GM23338 (cell line): ENCODE measurements around the gene TMEM52. TPM values are rescaled to one million over a fixed set of nuclear protein-coding genes. Genes with fewer than 3 reads are reported as not detected.

Experiments used
- ATAC-seq: fragments of 200-7000 bp; cut with Tn5 transposase; 3 replicates; pipeline ENCODE4 v1.9.1; 2020
- DNase-seq: peaks from one replicate; pipeline ENCODE4 v3.0.0-alpha.2; 2015; ENCODE audit warnings: low spot score
- H2AFZ ChIP-seq: fragments of 200-600 bp; sonication (generic); 2 replicates; pipeline ENCODE4 v1.8.0; 2016; ENCODE audit warnings: antibody characterized with exemption, mild to moderate bottlenecking, moderate library complexity
- H3F3A ChIP-seq: fragments of 200-600 bp; sonication (generic); replicated peaks from 2 replicates; pipeline ENCODE4 v1.8.0; 2017; ENCODE audit warnings: antibody characterized with exemption, mixed run types, low read depth
- H3K27ac ChIP-seq: fragments of 200-600 bp; sonication (generic); 2 replicates; pipeline ENCODE4 v1.6.1; 2016; ENCODE audit warnings: low read depth
- H3K27me3 ChIP-seq: fragments of 200-600 bp; sonication (generic); 2 replicates; pipeline ENCODE4 v1.8.0; 2016; ENCODE audit warnings: mild to moderate bottlenecking, mixed run types, moderate library complexity; ENCODE audit not compliant: insufficient read depth
- H3K36me3 ChIP-seq: fragments of 200-600 bp; sonication (generic); 2 replicates; pipeline ENCODE4 v1.8.0; 2016; ENCODE audit warnings: mild to moderate bottlenecking; ENCODE audit not compliant: insufficient read depth
- H3K4me1 ChIP-seq: fragments of 200-600 bp; sonication (generic); 2 replicates; pipeline ENCODE4 v1.8.0; 2016; ENCODE audit warnings: mild to moderate bottlenecking, moderate library complexity; ENCODE audit not compliant: insufficient read depth
- H3K4me2 ChIP-seq: fragments of 200-600 bp; sonication (generic); 2 replicates; pipeline ENCODE4 v1.7.1; 2017; ENCODE audit warnings: mixed run types
- H3K4me3 ChIP-seq: fragments of 200-600 bp; sonication (generic); 2 replicates; pipeline ENCODE4 v1.6.1; 2016; ENCODE audit warnings: mixed run types
- H3K79me2 ChIP-seq: fragments of 200-600 bp; sonication (generic); replicated peaks from 2 replicates; pipeline ENCODE4 v1.8.0; 2017; ENCODE audit warnings: mild to moderate bottlenecking; ENCODE audit not compliant: insufficient read depth
- H3K9me2 ChIP-seq: fragments of 200-600 bp; sonication (generic); 2 replicates; pipeline ENCODE4 v1.8.0; 2017; ENCODE audit not compliant: insufficient read depth
- H4K20me1 ChIP-seq: fragments of 200-600 bp; sonication (generic); replicated peaks from 2 replicates; pipeline ENCODE4 v1.8.0; 2017; ENCODE audit warnings: mild to moderate bottlenecking; ENCODE audit not compliant: insufficient read depth
- H3K27ac Mint-ChIP-seq: 2 replicates; pipeline ENCODE4 v1.8.0; 2020; ENCODE audit warnings: inconsistent platforms, mild to moderate bottlenecking, moderate library complexity, mixed read lengths
- H3K27me3 Mint-ChIP-seq: 3 replicates; pipeline ENCODE4 v1.8.0; 2022; ENCODE audit warnings: low read depth, mild to moderate bottlenecking, moderate library complexity, mixed read lengths, inconsistent platforms; ENCODE audit not compliant: insufficient read depth, poor library complexity
- H3K36me3 Mint-ChIP-seq: 3 replicates; pipeline ENCODE4 v1.8.0; 2021; ENCODE audit warnings: low read depth, mild to moderate bottlenecking, inconsistent platforms, moderate library complexity, mixed read lengths
- H3K4me1 Mint-ChIP-seq: 3 replicates; pipeline ENCODE4 v1.8.0; 2020; ENCODE audit warnings: mild to moderate bottlenecking, inconsistent platforms, mixed read lengths
- H3K4me3 Mint-ChIP-seq: 3 replicates; pipeline ENCODE4 v1.8.0; 2021; ENCODE audit warnings: moderate library complexity, mild to moderate bottlenecking, inconsistent platforms, mixed read lengths
- H3K9me3 Mint-ChIP-seq: 3 replicates; pipeline ENCODE4 v1.8.0; 2020; ENCODE audit warnings: moderate library complexity, mild to moderate bottlenecking, inconsistent platforms, mixed read lengths
- CREB1 ChIP-seq: fragments of 250-450 bp; sonication (Bioruptor Pico); IDR thresholded peaks from 2 replicates; pipeline ENCODE4 v1.5.0; 2020; ENCODE audit warnings: low read depth, mild to moderate bottlenecking, moderate library complexity
- ETS1 ChIP-seq: IDR thresholded peaks from 2 replicates; pipeline ENCODE4 v1.6.1; 2016; ENCODE audit warnings: antibody characterized with exemption
- NANOG ChIP-seq: IDR thresholded peaks from 2 replicates; pipeline ENCODE4 v1.6.1; 2016; ENCODE audit warnings: antibody characterized with exemption, borderline replicate concordance
- polyA plus RNA-seq: library from polyadenylated mRNA; unstranded; fragments of >200 nt; fragmentation: Nextera tagmentation; extraction: Ambion mirVana; gene quantifications from 2 replicates; pipeline ENCODE4 v1.2.1, GENCODE V29; 2016
- total RNA-seq: library from RNA; depleted of rRNA; stranded (reverse); fragments of >200 nt; shearing (Covaris generic); gene quantifications from 2 replicates; pipeline ENCODE4 v1.2.3, GENCODE V29; 2014
- TF ChIP-seq, protein P1 (sequence below): fragments of 250-450 bp; sonication (Bioruptor Pico); IDR thresholded peaks from 2 replicates; pipeline ENCODE4 v1.5.0; 2020; ENCODE audit warnings: mild to moderate bottlenecking, moderate library complexity
- TF ChIP-seq, protein P2 (sequence below), 2 experiments: fragments of 200-600 bp in 1 of 2; sonication (generic) in 1 of 2; conservative IDR thresholded peaks; 2 replicates each; pipeline versions ENCODE4 v1.5.1 to v1.6.1; 2016 to 2017; ENCODE audit warnings: antibody characterized with exemption in 2 of 2, low read depth in 2 of 2, mild to moderate bottlenecking in 2 of 2, moderate library complexity in 1 of 2

The TMEM52 gene
- total and polyA plus RNA-seq, 2 experiments from 2014 or later, result 19.5 to 25.0 TPM

GRCh38 chr1:1881727-1882126 is 37.4 kb downstream of the TMEM52 start (continued):
- TF ChIP-seq, protein P1, sequence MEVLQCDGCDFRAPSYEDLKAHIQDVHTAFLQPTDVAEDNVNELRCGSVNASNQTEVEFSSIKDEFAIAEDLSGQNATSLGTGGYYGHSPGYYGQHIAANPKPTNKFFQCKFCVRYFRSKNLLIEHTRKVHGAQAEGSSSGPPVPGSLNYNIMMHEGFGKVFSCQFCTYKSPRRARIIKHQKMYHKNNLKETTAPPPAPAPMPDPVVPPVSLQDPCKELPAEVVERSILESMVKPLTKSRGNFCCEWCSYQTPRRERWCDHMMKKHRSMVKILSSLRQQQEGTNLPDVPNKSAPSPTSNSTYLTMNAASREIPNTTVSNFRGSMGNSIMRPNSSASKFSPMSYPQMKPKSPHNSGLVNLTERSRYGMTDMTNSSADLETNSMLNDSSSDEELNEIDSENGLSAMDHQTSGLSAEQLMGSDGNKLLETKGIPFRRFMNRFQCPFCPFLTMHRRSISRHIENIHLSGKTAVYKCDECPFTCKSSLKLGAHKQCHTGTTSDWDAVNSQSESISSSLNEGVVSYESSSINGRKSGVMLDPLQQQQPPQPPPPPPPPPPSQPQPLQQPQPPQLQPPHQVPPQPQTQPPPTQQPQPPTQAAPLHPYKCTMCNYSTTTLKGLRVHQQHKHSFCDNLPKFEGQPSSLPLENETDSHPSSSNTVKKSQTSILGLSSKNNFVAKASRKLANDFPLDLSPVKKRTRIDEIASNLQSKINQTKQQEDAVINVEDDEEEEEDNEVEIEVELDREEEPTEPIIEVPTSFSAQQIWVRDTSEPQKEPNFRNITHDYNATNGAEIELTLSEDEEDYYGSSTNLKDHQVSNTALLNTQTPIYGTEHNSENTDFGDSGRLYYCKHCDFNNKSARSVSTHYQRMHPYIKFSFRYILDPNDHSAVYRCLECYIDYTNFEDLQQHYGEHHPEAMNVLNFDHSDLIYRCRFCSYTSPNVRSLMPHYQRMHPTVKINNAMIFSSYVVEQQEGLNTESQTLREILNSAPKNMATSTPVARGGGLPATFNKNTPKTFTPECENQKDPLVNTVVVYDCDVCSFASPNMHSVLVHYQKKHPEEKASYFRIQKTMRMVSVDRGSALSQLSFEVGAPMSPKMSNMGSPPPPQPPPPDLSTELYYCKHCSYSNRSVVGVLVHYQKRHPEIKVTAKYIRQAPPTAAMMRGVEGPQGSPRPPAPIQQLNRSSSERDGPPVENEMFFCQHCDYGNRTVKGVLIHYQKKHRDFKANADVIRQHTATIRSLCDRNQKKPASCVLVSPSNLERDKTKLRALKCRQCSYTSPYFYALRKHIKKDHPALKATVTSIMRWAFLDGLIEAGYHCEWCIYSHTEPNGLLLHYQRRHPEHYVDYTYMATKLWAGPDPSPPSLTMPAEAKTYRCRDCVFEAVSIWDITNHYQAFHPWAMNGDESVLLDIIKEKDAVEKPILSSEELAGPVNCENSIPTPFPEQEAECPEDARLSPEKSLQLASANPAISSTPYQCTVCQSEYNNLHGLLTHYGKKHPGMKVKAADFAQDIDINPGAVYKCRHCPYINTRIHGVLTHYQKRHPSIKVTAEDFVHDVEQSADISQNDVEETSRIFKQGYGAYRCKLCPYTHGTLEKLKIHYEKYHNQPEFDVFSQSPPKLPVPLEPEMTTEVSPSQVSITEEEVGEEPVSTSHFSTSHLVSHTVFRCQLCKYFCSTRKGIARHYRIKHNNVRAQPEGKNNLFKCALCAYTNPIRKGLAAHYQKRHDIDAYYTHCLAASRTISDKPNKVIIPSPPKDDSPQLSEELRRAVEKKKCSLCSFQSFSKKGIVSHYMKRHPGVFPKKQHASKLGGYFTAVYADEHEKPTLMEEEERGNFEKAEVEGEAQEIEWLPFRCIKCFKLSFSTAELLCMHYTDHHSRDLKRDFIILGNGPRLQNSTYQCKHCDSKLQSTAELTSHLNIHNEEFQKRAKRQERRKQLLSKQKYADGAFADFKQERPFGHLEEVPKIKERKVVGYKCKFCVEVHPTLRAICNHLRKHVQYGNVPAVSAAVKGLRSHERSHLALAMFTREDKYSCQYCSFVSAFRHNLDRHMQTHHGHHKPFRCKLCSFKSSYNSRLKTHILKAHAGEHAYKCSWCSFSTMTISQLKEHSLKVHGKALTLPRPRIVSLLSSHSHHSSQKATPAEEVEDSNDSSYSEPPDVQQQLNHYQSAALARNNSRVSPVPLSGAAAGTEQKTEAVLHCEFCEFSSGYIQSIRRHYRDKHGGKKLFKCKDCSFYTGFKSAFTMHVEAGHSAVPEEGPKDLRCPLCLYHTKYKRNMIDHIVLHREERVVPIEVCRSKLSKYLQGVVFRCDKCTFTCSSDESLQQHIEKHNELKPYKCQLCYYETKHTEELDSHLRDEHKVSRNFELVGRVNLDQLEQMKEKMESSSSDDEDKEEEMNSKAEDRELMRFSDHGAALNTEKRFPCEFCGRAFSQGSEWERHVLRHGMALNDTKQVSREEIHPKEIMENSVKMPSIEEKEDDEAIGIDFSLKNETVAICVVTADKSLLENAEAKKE, result no peak

DNA sequence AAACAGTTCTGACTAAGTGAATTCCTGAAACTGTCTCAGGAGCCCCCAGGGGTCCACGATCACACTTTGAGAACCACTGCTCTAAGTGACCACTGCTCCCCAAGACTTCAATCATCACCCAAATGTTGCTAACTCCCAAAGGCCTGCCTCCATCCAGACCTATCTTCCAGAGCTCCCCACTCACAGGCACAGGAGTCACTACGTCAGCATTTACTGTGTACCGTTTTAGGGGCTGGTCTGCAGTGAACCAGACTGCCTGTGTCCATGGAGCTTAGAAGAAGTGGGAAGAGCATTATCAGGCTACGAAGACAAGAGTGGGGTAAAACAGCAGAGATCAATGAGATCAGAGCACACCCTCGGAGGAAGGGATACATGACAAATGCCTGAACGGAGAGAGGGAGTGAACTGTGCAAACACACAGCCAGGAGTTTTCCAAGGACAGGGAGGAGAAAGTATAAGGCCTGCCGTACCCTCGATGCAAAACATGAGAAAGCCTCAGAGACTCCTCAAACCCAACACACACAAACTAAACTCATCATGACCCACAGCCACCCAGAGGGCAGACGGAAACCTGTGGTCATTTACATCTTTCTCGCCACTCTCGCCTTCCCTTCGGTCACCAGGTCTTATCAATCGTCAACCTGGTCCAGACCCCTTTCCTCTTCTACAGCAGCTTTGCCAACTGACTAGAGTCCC is 38.3 kb downstream of the TMEM52 start:
- H3K36me3 ChIP-seq, result peaks cover 7% of the 10 kb centered on the region; the same call in 1 of the 2 replicates
- DNase-seq (no peak), ATAC-seq (peak; percentile 18; the same call in 2 of the 3 replicates)
- no peaks in the 10 kb centered on the region for H3K27me3 Mint-ChIP-seq
- peaks cover 26% of the 10 kb centered on the region for H3K4me1 ChIP-seq
- peaks cover 40% of the 10 kb centered on the region for H3K36me3 Mint-ChIP-seq
- H3K4me3 Mint-ChIP-seq, result no peak overlapping the region; the same call in 2 of the 3 replicates
- peaks cover 34% of the 10 kb centered on the region for H3K4me1 Mint-ChIP-seq
- H3K4me2 ChIP-seq, result no peak overlapping the region
- H2AFZ ChIP-seq, result no peak overlapping the region
- peak overlapping the region; percentile 76 for H3K27ac ChIP-seq
- H4K20me1 ChIP-seq, result peaks cover 98% of the 10 kb centered on the region
- no peaks in the 10 kb centered on the region for H3K9me2 ChIP-seq
- peaks cover 11% of the 10 kb centered on the region; the same call in 1 of the 2 replicates for H3F3A ChIP-seq
- peak overlapping the region; percentile 25; the same call in 1 of the 2 replicates for H3K27ac Mint-ChIP-seq
- H3K9me3 Mint-ChIP-seq, result peaks cover 6% of the 10 kb centered on the region
- H3K79me2 ChIP-seq, result peaks cover 100% of the 10 kb centered on the region
- H3K4me3 ChIP-seq, result no peak overlapping the region
- no peaks in the 10 kb centered on the region for H3K27me3 ChIP-seq
- TF ChIP-seq, protein P2, sequence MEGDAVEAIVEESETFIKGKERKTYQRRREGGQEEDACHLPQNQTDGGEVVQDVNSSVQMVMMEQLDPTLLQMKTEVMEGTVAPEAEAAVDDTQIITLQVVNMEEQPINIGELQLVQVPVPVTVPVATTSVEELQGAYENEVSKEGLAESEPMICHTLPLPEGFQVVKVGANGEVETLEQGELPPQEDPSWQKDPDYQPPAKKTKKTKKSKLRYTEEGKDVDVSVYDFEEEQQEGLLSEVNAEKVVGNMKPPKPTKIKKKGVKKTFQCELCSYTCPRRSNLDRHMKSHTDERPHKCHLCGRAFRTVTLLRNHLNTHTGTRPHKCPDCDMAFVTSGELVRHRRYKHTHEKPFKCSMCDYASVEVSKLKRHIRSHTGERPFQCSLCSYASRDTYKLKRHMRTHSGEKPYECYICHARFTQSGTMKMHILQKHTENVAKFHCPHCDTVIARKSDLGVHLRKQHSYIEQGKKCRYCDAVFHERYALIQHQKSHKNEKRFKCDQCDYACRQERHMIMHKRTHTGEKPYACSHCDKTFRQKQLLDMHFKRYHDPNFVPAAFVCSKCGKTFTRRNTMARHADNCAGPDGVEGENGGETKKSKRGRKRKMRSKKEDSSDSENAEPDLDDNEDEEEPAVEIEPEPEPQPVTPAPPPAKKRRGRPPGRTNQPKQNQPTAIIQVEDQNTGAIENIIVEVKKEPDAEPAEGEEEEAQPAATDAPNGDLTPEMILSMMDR (conservative IDR thresholded peaks at IDR 0.05; ENCODE audit: low read depth in 2 of 2), result no peak
- TF ChIP-seq, protein P1, result no peak
- no peak for TF ChIP-seq CREB1 (CRISPR knock-in tag)
- no peak for TF ChIP-seq NANOG
- no peak for TF ChIP-seq ETS1
